Stimulated activated CD8-positive, alpha-beta memory T cell treated with anti-CD3 and anti-CD28 coated beads, Interleukin-2, amount 100 ng/mL, for 48 hours (primary cell): ENCODE results near the gene DPYD.

Experiments
- DNase-seq, 2 donors: peaks; one replicate each; pipeline ENCODE4 v3.0.0-alpha.2; 2020; ENCODE audit warnings: low read depth in 2 of 2

The DPYD gene

DNA sequence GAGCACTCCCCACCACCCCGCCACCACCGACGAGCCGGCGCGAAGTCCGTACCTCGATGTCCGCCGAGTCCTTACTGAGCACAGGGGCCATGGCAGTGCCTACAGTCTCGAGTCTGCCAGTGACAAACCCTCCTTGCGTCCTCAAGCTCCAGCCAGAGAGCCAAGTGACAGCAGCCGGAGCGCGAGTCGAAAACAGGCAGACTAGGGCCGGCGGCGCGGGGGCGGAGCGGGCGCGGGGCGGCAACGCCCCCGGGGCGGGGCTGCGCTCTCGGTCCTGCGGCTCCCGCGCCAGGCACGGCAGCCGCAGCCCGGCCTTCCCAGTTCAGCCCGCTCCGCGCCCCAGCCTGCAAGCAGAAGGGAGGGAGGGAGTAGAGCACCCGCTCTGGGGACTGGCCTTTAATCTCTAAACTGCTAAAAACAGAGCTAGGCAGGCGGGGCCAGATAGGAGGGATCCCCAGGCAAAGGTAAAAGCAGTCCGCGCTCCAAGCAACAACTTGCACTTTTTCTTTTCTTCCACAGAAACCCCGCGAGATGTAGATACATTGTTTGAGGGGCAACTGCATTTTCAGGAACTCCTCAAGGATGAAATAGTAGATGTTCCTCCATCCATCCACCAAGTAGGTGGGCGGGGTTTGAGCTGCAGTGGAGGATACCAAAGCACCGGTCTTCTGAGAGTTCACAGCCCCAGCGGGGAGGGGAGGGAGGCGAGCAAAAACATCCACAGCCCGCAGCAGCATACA, at the start of gene DPYD:
Gene DPYD (minus strand): TSS at position 203 of the 740 bp plus-strand sequence. CDS start 112 bp downstream, at position 91.
- DNase-seq = peak; percentile 77 to 78

DNA sequence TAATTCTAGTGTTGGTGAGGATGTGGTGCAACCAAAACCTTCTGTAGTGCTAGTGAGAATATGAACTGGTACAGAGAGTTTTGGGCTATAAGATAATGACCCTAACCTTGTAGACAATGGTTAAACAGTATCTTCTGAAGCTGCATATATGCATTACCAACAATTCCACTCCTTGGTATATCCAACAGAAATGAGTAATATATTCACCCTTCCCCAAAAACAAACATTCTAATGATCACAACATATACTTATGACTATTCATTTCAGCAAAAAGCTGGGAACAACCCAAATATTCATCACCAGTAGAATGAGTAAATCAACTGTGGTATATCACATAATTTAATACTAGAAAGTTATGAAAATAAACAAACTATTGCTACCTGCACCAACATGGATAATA, 39.6 kb upstream of the DPYD start:
- no peak for DNase-seq

DNA sequence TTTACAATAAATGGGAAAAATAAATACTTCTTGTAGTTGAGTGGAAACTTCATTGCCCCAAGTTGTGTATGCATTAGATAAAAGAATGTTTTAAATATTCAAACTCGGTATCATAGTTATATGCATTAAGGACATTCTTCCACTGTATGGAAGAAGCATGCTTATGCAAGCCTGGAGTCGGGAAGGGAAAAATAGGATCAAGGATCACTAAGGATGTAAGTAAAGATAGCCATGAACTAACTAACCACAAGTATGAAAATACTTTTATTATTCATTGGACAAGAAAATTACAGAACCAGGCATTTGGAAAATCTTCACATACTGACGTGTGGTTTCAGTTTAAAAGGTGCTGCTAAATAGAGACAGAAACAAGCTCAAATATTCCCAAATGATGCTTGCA, 26.9 kb upstream of the DPYD start:
- no peak for DNase-seq

DNA sequence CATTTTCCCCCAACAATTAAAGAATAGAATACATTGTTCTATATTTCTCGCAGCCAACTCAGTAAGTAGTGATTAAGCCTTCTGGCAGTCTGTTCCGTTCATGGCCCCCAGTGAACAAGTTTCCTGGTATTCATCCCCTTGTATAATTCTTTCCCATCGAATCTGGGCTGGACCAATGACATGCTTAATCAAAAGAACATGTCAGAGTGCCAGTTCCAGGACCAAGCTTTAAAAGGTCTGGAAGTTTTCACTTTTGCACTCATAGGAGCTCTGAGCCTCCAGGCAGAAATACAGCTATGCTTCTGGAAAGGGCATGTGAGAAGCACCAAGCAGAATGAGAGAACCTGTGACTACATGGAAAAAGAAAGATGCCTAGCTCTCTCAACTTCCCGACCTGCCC, 22.5 kb upstream of the DPYD start:
- no peak for DNase-seq

DNA sequence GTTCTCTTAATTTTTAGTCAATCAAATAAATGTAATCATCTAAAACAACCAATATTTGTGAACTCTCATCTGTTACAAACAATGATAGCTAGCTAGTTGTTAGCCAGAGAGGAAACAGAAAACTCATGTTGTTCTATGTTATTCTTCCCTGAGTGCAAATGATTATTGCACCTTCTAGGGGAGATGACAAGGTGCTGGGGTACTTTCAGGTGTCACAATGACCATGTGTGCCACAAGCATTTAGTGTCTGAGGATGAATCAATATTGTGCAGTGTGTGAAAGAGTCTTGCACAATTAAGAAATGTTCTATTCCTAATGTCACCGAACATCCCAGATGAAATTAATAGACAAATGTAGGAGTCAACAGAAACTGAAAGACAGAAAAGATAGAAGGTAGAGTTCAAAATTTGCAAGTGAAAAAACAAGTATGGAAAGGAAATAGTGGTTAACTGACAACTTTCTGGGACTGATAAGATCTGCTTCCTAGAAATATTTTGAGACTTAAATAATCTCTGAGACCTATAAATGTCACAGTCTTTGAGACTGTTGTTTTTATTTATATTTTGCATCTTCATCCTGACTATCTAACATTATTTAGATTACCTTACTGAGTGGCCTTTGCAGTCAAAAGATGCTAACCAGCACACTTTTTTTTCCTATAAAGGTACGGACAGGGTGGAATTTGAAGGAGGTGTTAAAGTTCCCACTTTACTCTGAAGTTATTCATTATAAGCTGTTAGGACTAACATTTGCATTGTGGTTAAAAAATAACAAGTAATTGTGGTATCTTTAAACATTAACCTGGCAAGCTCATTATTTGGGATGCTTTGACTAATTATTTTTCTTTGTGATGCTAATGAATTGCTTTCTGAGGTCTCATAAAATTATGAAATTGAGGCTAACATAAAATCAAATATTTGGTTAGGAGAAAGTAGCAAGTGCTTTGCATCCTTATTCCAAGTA, 21.6 kb upstream of the DPYD start:
- DNase-seq = no peak

DNA sequence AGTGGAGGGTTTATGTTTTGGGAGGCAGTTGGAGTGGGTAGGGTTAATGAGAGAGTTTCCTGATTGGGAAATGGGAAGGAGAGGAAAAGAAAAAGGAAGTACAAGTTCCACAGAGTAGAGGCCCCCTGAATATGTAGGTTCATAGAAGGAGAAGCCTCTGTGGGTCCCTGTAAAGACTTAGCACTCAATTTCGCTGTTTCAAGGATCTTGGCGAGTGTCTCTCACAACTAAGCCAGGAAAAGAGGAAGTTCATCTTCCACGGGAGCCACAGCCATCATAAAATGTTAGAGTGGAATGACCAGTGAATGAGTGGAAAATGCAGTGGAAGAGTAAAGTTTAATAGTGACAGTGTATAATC, 17.4 kb upstream of the DPYD start:
- no peak for DNase-seq

DNA sequence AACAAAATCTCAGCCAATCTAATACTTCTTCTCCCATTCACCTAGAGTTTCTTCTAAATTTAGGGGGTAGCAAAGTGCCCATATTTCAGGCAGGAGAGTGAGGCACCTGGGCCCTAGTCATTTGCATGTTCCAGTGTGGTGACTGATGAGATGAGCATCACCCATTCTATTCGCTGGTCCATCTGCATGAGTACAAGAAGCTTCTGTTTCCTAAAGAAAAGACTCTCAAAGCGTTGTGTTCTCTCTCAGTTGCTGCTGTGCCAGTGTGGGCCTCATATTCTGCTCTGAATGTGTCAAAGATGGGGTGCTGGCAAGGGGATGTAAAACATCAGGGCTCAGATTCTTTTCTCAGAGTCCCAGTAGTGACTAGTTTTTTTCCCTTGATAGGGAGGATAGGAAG, 16.1 kb upstream of the DPYD start:
- DNase-seq = no peak

DNA sequence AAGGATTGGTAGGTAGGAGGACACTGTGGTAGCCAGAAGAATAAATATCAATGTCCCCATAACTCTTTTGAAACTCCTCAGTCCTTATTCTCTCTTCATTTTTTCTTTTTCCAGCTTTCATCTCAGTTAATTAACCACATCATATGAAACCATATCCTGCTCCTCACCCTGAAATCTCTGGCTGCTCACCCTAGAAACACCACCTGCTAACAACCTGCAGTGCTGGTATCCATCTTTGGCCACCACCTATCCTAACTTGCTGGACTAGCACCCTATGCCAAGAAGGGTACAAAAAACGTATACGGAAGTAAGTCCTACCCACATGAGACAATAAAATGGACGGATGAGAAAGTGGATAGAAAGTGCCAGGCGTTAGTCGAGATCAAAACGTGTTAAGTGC, 13.7 kb upstream of the DPYD start:
- DNase-seq = no peak

DNA sequence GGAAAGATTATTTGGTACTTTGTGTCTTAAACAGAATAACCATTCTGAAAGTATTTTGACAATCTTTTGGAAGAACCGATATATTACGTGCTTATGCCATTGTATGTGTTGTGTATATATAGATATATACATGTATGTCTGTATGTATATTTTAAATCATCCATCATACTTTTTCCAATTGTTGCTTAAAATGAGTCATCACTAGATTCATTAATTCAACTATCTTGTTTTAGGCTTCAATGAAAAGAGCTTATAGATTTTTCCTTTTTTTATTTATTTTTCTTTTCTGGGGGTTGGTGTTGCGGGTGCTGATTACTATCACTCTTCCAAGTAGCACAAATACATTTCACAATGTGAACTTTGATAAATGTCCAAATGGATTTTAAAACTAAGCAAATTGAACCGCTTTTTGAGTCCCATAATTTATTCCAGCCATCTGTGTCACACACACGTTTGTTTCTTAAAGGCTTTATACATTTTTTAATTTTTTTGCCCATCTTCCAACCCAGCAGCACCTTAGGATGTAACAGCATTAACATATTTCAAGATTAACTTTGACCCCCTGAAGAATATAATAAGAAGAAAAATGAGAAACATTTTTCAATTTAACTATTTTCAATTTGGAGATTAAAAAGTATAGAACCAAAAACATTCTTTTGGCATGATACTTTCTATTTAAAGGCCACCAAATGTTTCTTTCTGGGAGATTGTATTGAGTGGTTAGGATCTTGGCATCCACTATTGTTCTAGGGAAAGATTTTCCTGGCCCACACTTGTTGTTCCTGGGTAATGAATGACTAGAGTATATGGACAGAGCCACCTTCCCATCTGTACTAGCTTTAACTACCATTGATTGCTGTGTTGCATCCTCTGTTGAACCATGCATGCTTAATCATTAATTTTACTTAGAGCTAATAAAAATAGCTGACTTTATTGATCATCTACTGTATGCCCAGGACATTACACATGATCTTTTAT, 9.3 kb upstream of the DPYD start:
- no peak for DNase-seq

DNA sequence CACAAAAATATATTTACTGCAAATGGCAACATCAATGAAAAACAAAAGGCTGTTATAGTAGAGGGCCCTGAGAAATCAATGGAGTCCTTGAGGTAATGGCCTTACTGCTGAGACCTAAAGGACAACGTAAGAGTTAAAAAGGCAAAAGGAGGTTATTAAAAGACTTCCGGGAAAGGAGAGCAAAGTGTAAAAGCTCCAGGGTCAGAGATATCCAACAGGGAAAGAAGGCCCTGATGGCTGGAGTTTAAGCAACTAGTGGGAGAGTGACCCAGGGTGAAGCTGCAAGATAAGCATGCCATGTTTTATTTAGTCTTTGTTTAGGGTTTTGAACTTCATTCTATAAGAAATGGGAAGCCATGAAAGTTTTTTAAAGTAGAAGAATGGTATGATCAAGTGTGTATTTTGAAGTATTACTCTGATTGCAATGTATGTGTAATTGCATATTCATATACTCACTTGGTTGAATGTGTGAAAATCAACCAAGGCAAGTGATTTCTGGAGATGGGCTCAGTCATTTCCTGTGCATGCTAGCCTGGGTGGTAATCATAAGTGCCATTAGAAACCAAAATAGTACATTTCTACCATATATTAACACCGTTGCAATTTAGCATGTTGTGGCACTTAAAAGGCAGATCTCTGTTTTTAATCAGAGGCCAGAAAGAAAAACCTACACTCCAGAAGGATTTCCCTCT, 5.3 kb upstream of the DPYD start:
- no peak for DNase-seq

DNA sequence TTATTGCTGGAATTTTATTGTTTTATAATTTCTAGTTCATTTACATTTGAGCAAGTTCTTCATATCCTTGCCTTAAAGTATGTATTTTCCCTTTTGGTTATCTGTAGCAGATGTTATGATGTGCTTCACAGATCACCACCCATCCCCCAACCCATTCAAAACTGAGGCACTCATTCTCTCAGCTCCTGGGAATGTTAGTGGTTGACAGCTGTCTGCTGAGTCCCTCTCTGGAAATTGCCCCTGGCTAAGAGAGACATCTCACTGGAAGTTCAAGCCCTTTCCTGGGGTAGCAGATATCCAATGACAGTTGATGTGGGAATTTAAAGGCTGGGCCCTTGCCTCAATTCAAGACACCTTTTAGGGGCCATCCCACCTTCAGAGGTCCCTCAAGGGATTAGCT, 4.3 kb upstream of the DPYD start:
- no peak for DNase-seq

DNA sequence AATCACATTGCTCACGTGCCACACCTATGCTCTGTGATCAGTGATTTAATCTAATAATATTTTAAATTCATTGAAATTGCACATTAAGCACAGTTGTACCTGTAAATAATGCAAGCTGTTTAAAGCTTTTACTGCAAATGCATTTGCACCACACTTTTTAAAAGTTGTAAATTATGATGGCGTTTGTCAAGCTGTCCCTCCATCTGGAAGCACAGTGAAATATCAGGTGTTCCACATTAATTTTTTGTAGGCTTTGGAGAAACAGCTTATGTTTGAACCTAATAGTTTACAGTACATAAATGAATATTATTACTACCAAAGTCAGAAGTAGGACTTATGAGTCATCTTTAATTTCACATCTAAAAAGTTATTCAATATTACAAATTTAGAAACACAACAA, 3.0 kb upstream of the DPYD start:
- no peak for DNase-seq

DNA sequence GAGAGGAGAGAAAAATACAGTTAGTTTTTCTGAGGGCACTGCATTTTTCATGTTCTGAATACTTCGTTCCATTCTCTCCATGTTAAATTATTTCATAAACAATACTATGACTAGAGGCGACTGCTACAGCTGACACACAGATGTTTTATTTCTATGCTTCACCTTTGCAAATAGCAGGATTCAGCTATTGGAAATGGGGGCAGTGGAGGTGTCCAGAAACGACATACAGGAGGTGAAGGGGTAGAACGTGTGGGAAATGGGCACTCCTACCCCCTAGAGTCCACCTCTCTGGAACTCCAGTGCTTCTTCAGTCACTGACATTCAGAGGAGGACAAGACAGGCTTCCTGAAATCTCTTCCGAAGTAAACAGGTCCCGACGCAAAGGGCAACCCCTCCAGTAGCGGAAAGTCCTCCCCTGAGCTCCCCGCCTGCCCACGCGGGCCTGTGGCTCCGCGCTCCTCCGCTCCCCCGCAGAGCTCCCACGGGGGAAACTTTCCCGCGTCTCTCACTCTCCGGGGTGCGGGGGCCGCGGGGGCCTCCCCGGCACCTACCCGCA, 480 bp downstream of the DPYD start:
- peak in 1 of 2 donors; percentile 27 for DNase-seq

DNA sequence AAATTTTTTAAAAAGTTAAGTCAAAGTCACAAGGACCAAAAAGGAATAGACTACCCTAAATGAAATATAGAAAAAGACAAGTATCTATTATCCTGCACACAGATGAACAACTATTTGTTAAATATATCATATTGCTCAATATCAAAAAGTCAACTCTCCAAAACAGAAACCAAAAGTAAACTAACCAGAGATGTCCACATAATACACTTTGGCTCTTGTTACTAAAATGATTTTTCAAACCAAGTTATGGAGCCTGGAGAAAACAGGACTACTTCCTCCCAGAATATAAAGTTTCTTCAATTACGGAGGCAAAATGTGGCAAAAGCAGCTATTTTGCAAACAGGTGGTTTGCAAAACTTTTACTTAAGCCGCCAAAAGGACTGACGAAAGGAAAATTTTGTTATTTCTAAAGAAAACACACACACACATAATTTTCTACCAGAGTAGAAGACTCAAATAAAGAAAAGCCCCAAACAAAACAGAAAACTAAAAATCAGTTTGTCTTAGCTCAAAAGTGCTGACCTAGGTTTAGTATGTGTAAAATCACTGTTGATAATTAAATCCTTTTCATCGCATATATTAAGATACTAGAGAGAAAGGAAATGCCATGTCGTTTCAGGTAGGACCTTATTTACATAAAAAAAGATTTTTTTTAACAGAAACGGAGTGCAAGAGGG, 1.1 kb downstream of the DPYD start:
- DNase-seq = no peak

DNA sequence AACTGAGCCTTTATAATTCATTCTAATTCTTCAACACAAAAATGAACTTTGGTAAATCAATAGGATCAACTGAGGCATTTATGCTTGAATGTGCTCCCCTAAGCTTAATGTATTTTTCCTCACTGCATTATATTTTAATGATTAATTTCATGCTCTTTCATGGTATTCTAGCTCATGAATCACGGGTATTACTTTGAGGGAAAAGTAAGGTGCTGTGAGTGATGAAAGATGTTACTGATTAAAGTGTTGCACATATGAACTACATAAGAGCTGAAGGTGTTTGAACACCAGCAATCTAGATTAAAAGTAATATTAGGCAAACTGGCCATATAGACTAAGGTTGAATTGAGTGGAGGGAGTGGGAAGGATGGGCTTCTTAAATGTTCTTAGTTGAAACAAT, 1.9 kb downstream of the DPYD start:
- no peak for DNase-seq

DNA sequence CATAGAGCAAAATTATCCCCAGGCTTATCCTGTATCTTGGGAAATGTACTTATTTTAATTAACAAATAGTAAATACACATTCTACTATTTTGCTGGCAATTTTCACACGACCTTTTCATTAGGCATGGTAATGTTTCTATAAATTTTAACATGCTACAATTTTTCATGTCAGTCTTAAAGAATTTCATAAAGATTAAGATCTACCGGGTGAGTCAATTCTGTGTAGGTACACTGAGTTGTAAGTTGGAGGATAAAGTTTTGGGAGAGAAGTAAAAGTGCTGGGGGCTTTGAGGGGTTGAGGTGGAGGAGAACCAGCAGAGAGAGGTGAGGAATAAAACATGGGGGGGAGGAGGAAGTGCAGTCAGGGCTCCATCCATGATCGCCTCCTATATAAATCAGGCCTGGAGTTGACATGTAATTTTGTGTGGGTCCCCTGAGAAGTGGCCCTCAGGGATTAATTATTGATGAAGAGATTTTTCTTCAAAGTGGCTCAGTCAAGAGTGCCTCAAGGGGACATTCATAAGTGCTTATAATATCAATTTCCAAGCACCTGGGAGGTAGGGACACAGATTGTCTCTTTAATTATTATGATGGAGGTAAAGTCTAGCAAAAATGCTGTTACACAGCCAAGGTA, 7.2 kb downstream of the DPYD start:
- DNase-seq = no peak

DNA sequence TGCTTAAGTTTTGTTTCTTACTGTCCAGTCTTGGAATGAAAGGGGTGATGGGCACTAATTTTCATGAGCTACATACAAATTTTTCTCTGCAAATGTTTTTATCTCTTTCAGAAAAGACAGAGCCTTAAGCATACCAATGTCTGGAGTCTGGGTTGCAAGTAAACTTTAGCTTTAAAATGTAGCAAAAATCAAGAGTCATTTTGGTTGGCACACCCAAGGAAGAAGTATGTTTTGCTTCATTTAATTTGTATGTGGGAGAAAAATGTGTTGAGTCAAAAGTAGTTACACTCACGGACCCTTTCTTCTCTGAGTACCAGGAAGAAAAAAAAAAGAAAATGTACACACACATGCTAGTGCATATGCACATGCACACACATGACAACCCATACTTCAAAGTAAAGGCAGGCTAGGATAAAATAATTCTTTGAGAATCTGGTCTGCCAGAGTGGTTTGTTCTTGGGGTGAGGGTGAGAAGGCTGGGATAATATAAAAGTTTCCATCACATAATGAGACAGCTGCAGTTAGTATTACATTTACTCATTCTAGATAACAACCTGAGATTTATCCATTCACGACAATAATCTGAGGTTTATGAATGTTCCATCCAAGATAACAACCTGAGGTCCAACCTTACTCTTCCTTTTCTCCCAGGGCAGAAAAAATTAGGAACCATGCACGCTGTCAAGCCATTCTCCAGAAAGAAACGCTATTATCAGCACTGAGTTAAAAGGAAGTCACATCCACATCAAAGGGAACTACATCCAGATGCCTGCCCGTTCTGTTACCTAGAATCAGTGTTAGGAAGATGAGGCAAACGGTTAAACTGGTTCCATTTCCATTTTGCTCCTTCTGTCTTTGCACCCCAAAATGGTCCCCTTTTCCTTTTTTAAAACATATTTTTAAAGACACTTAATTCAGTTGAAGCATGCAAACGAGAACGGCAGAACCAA, 9.3 kb downstream of the DPYD start:
- DNase-seq = no peak

DNA sequence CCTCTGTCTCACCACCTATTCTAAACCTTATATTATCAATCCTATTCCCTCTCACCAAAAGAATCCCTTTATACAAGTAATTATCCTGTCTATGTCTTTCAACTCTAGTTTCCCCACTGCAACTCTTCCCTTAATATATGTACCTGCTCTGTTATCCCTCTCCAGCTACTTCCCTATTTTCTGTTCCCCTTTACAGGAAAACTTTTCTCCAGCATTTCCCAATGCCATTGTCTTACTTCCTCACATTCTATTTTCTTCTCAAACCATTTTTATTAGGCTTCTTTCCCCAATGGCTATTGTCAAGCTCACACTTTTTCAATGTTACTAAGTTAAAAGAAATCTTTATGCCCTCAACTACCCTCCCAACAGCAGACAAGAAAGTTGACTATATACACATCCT, 11.6 kb downstream of the DPYD start:
- DNase-seq = no peak

DNA sequence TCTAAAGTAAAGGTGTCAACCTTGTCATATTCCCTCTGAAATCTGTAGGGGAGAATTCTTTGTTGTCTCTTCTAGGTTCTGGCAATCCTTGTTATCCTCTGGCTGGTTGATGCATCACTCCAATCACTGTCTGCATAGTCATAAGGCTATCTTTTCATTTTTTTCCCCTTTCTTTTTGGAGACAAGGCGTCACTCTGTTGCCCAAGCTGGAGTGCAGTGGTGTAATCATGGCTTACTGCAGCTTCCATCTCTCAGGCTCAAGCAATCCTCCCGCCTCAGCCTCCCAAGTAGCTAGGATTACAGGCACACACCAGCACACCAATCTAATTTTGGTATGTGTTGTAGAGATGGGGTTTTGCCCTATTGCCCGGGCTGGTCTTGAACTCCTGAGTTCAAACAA, 12.9 kb downstream of the DPYD start:
- DNase-seq = no peak
